Stimulated activated CD8-positive, alpha-beta memory T cell treated with anti-CD3 and anti-CD28 coated beads, Interleukin-4, amount 100 ng/mL, for 1 hour (primary cell): ENCODE results near the gene TEAD4.

ENCODE experiments used
- DNase-seq, 2 donors: peaks; one replicate each; pipeline ENCODE4 v3.0.0-alpha.2; 2020; ENCODE audit warnings: low read depth in 2 of 2, low spot score in 1 of 2

TEAD4 gene

GRCh38 chr12:3076730-3077571 is 117.8 kb downstream of the TEAD4 start, which contains the start of gene TSPAN9:
TSPAN9 (plus strand) TSS chr12:3077379; CDS start chr12:3201194, 123,815 bp downstream.
- peak; percentile 47 to 51 for DNase-seq

GRCh38 chr12:3077572-3078081 is 118.4 kb downstream of the TEAD4 start:
- no peak for DNase-seq

- DNase-seq = no peak
These were observed 119.1 kb downstream of the TEAD4 start for GRCh38 chr12:3078086-3078820.

- DNase-seq = no peak
These were observed 121.9 kb downstream of the TEAD4 start for GRCh38 chr12:3081091-3081490.

GRCh38 chr12:3081886-3082285 is 122.7 kb downstream of the TEAD4 start:
- no peak for DNase-seq

GRCh38 chr12:3083241-3083920 is 124.2 kb downstream of the TEAD4 start:
- no peak for DNase-seq

- no peak for DNase-seq
These were observed 124.7 kb downstream of the TEAD4 start for GRCh38 chr12:3083921-3084347.

- DNase-seq = no peak
These were observed 125.5 kb downstream of the TEAD4 start for GRCh38 chr12:3084742-3085141.

- no peak for DNase-seq
These were observed 126.3 kb downstream of the TEAD4 start for GRCh38 chr12:3085341-3086139.

GRCh38 chr12:3086211-3086610 is 127.0 kb downstream of the TEAD4 start:
- no peak for DNase-seq

- no peak for DNase-seq
These were observed 127.6 kb downstream of the TEAD4 start for GRCh38 chr12:3086729-3087323.

- no peak for DNase-seq
These were observed 128.8 kb downstream of the TEAD4 start for GRCh38 chr12:3087758-3088650.

- DNase-seq = no peak
These were observed 130.4 kb downstream of the TEAD4 start for GRCh38 chr12:3089588-3089987.
